Right atrium auricular region (tissue), 2 donors: ENCODE results near the gene LIMCH1. TPM values are rescaled to one million over a fixed set of nuclear protein-coding genes. Genes with fewer than 3 reads are reported as not detected.

Experiments
- DNase-seq: peaks from one replicate; pipeline ENCODE4 v3.0.0-alpha.2; 2019; ENCODE audit warnings: low spot score
- H3K27ac ChIP-seq, 2 donors: fragments of 200-600 bp; sonication (generic); 1 replicate in 1 of 2; 2 replicates in 1 of 2; pipeline ENCODE4 v1.5.1; 2016 to 2019
- H3K27me3 ChIP-seq, 2 donors: fragments of 200-600 bp; sonication (generic); one replicate each; pipeline versions ENCODE4 v1.5.1 to v1.6.0; 2017 to 2019
- H3K36me3 ChIP-seq: fragments of 200-600 bp; sonication (generic); one replicate; pipeline ENCODE4 v1.5.1; 2016
- H3K4me1 ChIP-seq, 2 donors: fragments of 200-600 bp; sonication (generic); one replicate each; pipeline versions ENCODE4 v1.5.1 to v1.6.0; 2017 to 2019
- H3K4me3 ChIP-seq, 2 donors: fragments of 200-600 bp; sonication (generic); 1 replicate in 1 of 2; 2 replicates in 1 of 2; pipeline ENCODE4 v1.5.1; 2017 to 2019; ENCODE audit warnings: mild to moderate bottlenecking in 1 of 2, moderate library complexity in 1 of 2
- H3K9me3 ChIP-seq, 2 donors: fragments of 200-600 bp; sonication (generic); one replicate each; pipeline ENCODE4 v1.5.1; 2019
- total RNA-seq, 2 donors: library from RNA; depleted of rRNA; stranded (reverse); fragments of >200 nt; gene quantifications; one replicate each; pipeline ENCODE4 v1.1.0, GENCODE V29; 2016
- TF ChIP-seq, protein P1 (sequence below), 2 donors: fragments of 200-600 bp; sonication (generic); IDR thresholded peaks; one replicate each; pipeline ENCODE4 v1.5.1; 2019; ENCODE audit warnings: antibody characterized with exemption in 2 of 2

The LIMCH1 gene
- total RNA-seq, 2 donors from 2014 or later, result 76.1 to 101 TPM

DNA sequence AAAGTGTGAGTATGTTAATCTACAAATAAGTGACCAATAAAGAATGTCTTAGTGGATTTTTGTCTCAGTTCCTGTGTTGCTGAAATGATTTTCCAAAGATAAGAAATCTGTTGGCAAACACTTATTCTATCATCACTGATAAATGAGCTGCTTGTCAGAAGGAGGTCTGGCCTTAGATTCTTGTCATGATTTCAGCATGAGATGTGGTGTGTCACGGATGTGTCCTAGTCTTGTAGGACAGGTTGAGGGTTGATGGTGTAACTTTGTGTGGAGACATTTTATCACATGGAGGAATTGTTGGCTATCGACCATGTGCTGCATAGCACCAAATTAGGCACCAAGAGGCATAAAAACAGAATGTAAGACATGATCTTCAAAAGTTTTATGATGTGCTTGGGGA, 31.8 kb upstream of the LIMCH1 start:
- DNase-seq, result no peak
- no peaks in the 10 kb centered on the region for H3K27me3 ChIP-seq
- H3K4me1 ChIP-seq, result peaks cover 0 to 10% of the 10 kb centered on the region in 2 donors
- TF ChIP-seq, protein P1, sequence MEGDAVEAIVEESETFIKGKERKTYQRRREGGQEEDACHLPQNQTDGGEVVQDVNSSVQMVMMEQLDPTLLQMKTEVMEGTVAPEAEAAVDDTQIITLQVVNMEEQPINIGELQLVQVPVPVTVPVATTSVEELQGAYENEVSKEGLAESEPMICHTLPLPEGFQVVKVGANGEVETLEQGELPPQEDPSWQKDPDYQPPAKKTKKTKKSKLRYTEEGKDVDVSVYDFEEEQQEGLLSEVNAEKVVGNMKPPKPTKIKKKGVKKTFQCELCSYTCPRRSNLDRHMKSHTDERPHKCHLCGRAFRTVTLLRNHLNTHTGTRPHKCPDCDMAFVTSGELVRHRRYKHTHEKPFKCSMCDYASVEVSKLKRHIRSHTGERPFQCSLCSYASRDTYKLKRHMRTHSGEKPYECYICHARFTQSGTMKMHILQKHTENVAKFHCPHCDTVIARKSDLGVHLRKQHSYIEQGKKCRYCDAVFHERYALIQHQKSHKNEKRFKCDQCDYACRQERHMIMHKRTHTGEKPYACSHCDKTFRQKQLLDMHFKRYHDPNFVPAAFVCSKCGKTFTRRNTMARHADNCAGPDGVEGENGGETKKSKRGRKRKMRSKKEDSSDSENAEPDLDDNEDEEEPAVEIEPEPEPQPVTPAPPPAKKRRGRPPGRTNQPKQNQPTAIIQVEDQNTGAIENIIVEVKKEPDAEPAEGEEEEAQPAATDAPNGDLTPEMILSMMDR (IDR thresholded peaks at IDR 0.05), result no peak
- no peaks in the 10 kb centered on the region for H3K9me3 ChIP-seq
- no peak overlapping the region for H3K27ac ChIP-seq
- H3K4me3 ChIP-seq, result no peak overlapping the region
- no peaks in the 10 kb centered on the region for H3K36me3 ChIP-seq

DNA sequence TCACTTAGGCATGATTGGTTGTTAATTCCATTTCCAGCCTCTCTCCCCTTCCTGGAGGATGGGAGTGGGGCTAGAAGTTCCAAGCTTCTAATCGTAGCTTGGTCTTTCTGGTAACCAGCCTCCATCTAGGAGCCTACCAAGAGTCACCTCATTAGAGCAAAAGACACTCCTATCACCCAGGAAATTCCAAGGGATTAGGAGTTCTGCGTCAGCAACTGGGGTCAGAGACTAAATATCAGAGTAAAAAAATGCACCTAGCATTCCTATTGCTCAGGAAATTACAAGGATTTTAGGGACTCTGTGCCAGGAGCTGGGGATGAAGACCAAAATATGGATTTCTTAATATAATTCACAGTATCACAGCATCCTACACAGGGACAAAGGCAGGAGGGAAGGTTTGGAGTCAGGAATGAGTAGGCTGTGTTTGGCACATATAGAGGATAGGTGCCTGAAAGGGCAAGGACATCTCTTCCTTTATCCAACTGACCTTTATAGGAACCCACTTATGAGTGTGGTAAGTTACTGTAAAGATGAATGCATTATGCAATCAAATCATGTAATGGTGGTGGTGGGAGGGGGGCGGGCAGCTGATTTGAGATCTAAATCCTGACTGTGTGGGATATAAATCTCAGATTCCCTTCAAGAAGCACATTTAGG, 30.5 kb upstream of the LIMCH1 start:
- TF ChIP-seq, protein P1 (IDR thresholded peaks at IDR 0.05), result no peak

GRCh38 chr4:41509451-41509866, 28.5 kb upstream of the LIMCH1 start:
- H3K4me1 ChIP-seq, result peaks cover 0 to 10% of the 10 kb centered on the region in 2 donors

More for the DNA sequence above, 30.5 kb upstream of the LIMCH1 start:
- Histone ChIP-seq H3K27ac (no peak overlapping the region), H3K27me3 (no peaks in the 10 kb centered on the region), H3K4me3 (no peak overlapping the region), H3K36me3 (no peaks in the 10 kb centered on the region), H3K9me3 (no peaks in the 10 kb centered on the region), H3K4me1 (peaks cover 0 to 10% of the 10 kb centered on the region in 2 donors)
- DNase-seq, result no peak

DNA sequence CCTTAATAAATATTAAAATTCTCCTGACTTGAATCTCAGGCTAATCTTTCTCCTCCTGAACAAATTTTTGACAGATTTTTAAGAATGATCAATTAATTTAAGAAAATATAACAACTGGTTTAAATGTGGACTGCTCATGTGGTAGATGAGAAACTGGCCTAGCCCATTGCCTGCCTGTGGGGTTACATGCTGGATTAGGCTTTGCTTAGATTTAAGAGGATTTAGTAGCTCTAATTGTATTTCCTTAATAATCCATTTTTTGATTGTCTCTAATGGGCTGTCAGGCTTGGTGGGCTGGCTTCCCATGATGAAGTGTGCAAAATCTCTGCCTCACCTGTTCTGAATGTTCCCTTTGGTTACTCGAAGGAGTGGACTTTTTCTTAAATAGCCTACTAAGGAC, 27.8 kb upstream of the LIMCH1 start:
- H3K27ac ChIP-seq, result no peak overlapping the region
- peaks cover 0 to 13% of the 10 kb centered on the region in 2 donors for H3K4me1 ChIP-seq
- TF ChIP-seq, protein P1 (IDR thresholded peaks at IDR 0.05), result no peak
- H3K4me3 ChIP-seq, result no peak overlapping the region
- H3K27me3 ChIP-seq, result no peaks in the 10 kb centered on the region
- no peaks in the 10 kb centered on the region for H3K36me3 ChIP-seq
- no peaks in the 10 kb centered on the region for H3K9me3 ChIP-seq
- no peak for DNase-seq

More at GRCh38 chr4:41509451-41509866, 28.5 kb upstream of the LIMCH1 start:
- Histone ChIP-seq H3K36me3 (no peaks in the 10 kb centered on the region), H3K9me3 (no peaks in the 10 kb centered on the region), H3K27me3 (no peaks in the 10 kb centered on the region), H3K27ac (no peak overlapping the region), H3K4me3 (no peak overlapping the region)
- TF ChIP-seq, protein P1 (IDR thresholded peaks at IDR 0.05), result no peak
- no peak for DNase-seq

DNA sequence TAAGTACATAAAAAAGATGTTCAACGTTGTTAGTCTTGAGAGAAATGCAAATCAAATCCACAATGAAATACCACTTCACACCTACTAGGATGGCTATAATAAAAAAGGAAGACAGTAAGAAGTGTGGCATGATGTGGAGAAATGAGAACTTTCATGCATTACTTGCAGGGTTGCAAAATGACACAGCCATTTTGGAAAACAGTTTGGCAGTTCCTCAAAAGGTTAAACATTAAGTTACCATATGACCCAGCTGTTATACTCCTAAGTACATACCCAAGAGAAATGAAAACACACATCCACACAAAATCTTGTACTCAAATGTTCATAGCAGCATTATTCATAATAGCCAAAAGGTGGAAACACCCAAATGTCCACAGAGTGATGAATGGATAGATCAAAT, 25.8 kb upstream of the LIMCH1 start:
- peaks cover 0 to 19% of the 10 kb centered on the region in 2 donors for H3K4me1 ChIP-seq
- H3K27ac ChIP-seq, result no peak overlapping the region
- H3K9me3 ChIP-seq, result no peaks in the 10 kb centered on the region
- no peaks in the 10 kb centered on the region for H3K36me3 ChIP-seq
- TF ChIP-seq, protein P1 (IDR thresholded peaks at IDR 0.05), result no peak
- DNase-seq, result no peak
- no peak overlapping the region for H3K4me3 ChIP-seq
- no peaks in the 10 kb centered on the region for H3K27me3 ChIP-seq

GRCh38 chr4:41512596-41512995, 25.4 kb upstream of the LIMCH1 start:
- TF ChIP-seq, protein P1 (IDR thresholded peaks at IDR 0.05), result no peak
- Histone ChIP-seq H3K27ac (no peak overlapping the region), H3K9me3 (no peaks in the 10 kb centered on the region), H3K4me1 (peaks cover 0 to 19% of the 10 kb centered on the region in 2 donors), H3K36me3 (no peaks in the 10 kb centered on the region), H3K27me3 (no peaks in the 10 kb centered on the region), H3K4me3 (no peak overlapping the region)
- DNase-seq, result no peak
